Stimulated activated CD4-positive, alpha-beta T cell treated with anti-CD3 and anti-CD28 coated beads, Interleukin-1b, Interleukin-23, amount 100 ng/mL, for 24 hours (primary cell): Measurements from ENCODE around the gene UBAC2.
A peak's percentile ranks its signal among the peaks of the same experiment; 100 is the strongest.

Source experiments
- DNase-seq, 4 experiments: peaks; one replicate each; pipeline ENCODE4 v3.0.0-alpha.2; 2020; ENCODE audit warnings: low read depth in 4 of 4, low spot score in 1 of 4

The UBAC2 gene

GRCh38 chr13:99200432-99201167, at the start of gene UBAC2:
UBAC2 (plus strand) TSS chr13:99200854; CDS start chr13:99200909, 55 bp downstream.
- peak; percentile 85 to 94 (median 88) for DNase-seq

GRCh38 chr13:99151516-99151915, 49.1 kb upstream of the UBAC2 start:
- DNase-seq: no peak

- no peak for DNase-seq
These were observed 47.4 kb upstream of the UBAC2 start for GRCh38 chr13:99153219-99153618.

- no peak for DNase-seq
These were observed 46.6 kb upstream of the UBAC2 start for GRCh38 chr13:99154064-99154463.

GRCh38 chr13:99155821-99156220, 44.8 kb upstream of the UBAC2 start:
- no peak for DNase-seq

- DNase-seq: no peak
These were observed 43.6 kb upstream of the UBAC2 start for GRCh38 chr13:99157046-99157445.

GRCh38 chr13:99158846-99159245, 41.8 kb upstream of the UBAC2 start:
- no peak for DNase-seq

- no peak for DNase-seq
These were observed 41.2 kb upstream of the UBAC2 start for GRCh38 chr13:99159331-99160061.

- DNase-seq: no peak
These were observed 40.2 kb upstream of the UBAC2 start for GRCh38 chr13:99160415-99160814.

GRCh38 chr13:99161512-99161911, 39.1 kb upstream of the UBAC2 start:
- DNase-seq: no peak

GRCh38 chr13:99162567-99163361, 37.9 kb upstream of the UBAC2 start:
- no peak for DNase-seq

- DNase-seq: no peak
These were observed 36.4 kb upstream of the UBAC2 start for GRCh38 chr13:99164226-99164625.

- no peak for DNase-seq
These were observed 34.7 kb upstream of the UBAC2 start for GRCh38 chr13:99165753-99166587.

- DNase-seq: no peak
These were observed 27.7 kb upstream of the UBAC2 start for GRCh38 chr13:99172951-99173350.

- no peak for DNase-seq
These were observed 27.0 kb upstream of the UBAC2 start for GRCh38 chr13:99173606-99174005.

- no peak for DNase-seq
These were observed 26.0 kb upstream of the UBAC2 start for GRCh38 chr13:99174533-99175100.

- DNase-seq: peak; percentile 53 to 72 (median 60)
These were observed 24.1 kb upstream of the UBAC2 start for GRCh38 chr13:99176309-99177276.

GRCh38 chr13:99178636-99179035, 22.0 kb upstream of the UBAC2 start:
- no peak for DNase-seq

- no peak for DNase-seq
These were observed 21.2 kb upstream of the UBAC2 start for GRCh38 chr13:99179460-99179859.
